Activated CD4-positive, alpha-beta memory T cell treated with anti-CD3 and anti-CD28 coated beads for 36 hours (primary cell): Measurements from ENCODE around the gene MEIG1. TPM values are rescaled to one million over a fixed set of nuclear protein-coding genes. Genes with fewer than 3 reads are reported as not detected.
"Not testable (repeated sequence)": the region's sequence is repeated elsewhere in the genome, so short reads cannot be mapped to it uniquely, and the experiment has no call there.

Experiments used
- CTCF ChIA-PET: fragments of 350-600 bp; sonication (Branson Sonifier 250); formaldehyde crosslinking; loops from one replicate; lab custom pipeline; 2021; ENCODE audit warnings: antibody characterized with exemption, inconsistent platforms; lab: Charles Lee
- POLR2A ChIA-PET: fragments of 350-600 bp; sonication (Branson Sonifier 250); formaldehyde crosslinking; loops from one replicate; lab custom pipeline; 2021; ENCODE audit warnings: antibody characterized with exemption; lab: Charles Lee
- DNase-seq: peaks from one replicate; pipeline ENCODE4 v3.0.0-alpha.2; 2020
- H3K27ac Mint-ChIP-seq: one replicate; pipeline ENCODE4 v1.8.0; 2021; ENCODE audit warnings: mixed read lengths
- H3K27me3 Mint-ChIP-seq: one replicate; pipeline ENCODE4 v1.8.0; 2021; ENCODE audit warnings: mixed read lengths
- H3K36me3 Mint-ChIP-seq: one replicate; pipeline ENCODE4 v1.8.0; 2021; ENCODE audit warnings: mixed read lengths
- H3K4me1 Mint-ChIP-seq: one replicate; pipeline ENCODE4 v1.8.0; 2021; ENCODE audit warnings: low read depth, mixed read lengths
- H3K4me3 Mint-ChIP-seq: one replicate; pipeline ENCODE4 v1.8.0; 2021; ENCODE audit warnings: mild to moderate bottlenecking, mixed read lengths
- H3K9me3 Mint-ChIP-seq: one replicate; pipeline ENCODE4 v1.8.0; 2021; ENCODE audit warnings: mixed read lengths
- intact Hi-C: fragments of 100-400 bp; cut with micrococcal nuclease; formaldehyde crosslinking; loops from one replicate; pipeline ENCODE4 v1.15.1; 2023
- total RNA-seq, 2 experiments: library from RNA; stranded (reverse); gene quantifications; one replicate each; pipeline ENCODE4 v1.2.3, GENCODE V29; 2021

Gene MEIG1
- total RNA-seq, 2 experiments from 2014 or later, result 0.95 to 1.4 TPM

GRCh38 chr10:14938971-14939370, 20.2 kb upstream of the MEIG1 start:
- H3K27ac Mint-ChIP-seq, H3K27me3 Mint-ChIP-seq: not testable (repeated sequence)

GRCh38 chr10:14942147-14942949, 16.8 kb upstream of the MEIG1 start:
- H3K9me3 Mint-ChIP-seq, CTCF ChIA-PET, H3K4me3 Mint-ChIP-seq, H3K27ac Mint-ChIP-seq, DNase-seq, intact Hi-C loops, POLR2A ChIA-PET, H3K27me3 Mint-ChIP-seq: not testable (repeated sequence)
- Mint-ChIP-seq H3K36me3 (peaks cover 23% of the 10 kb centered on the region), H3K4me1 (peaks cover 11% of the 10 kb centered on the region)

More at GRCh38 chr10:14938971-14939370, 20.2 kb upstream of the MEIG1 start:
- H3K9me3 Mint-ChIP-seq, CTCF ChIA-PET, POLR2A ChIA-PET, intact Hi-C loops, H3K4me3 Mint-ChIP-seq: not testable (repeated sequence)
- Mint-ChIP-seq H3K4me1 (peaks cover 11% of the 10 kb centered on the region), H3K36me3 (peaks cover 21% of the 10 kb centered on the region)
- DNase-seq, result peak; percentile 67

GRCh38 chr10:14942950-14943338, 16.2 kb upstream of the MEIG1 start:
- POLR2A ChIA-PET, intact Hi-C loops, DNase-seq, H3K4me3 Mint-ChIP-seq, CTCF ChIA-PET, H3K9me3 Mint-ChIP-seq, H3K27ac Mint-ChIP-seq, H3K27me3 Mint-ChIP-seq: not testable (repeated sequence)
- Mint-ChIP-seq H3K4me1 (peaks cover 11% of the 10 kb centered on the region), H3K36me3 (peaks cover 25% of the 10 kb centered on the region)

- Mint-ChIP-seq H3K27ac (no peak overlapping the region), H3K36me3 (peaks cover 23% of the 10 kb centered on the region), H3K4me3 (no peak overlapping the region), H3K4me1 (peaks cover 13% of the 10 kb centered on the region), H3K9me3 (no peaks in the 10 kb centered on the region), H3K27me3 (no peaks in the 10 kb centered on the region)
- ChIA-PET POLR2A (no interaction called here), CTCF (no interaction called here)
- intact Hi-C loops, result no loop called here
- no peak for DNase-seq
Observed at GRCh38 chr10:14945108-14945507, 14.1 kb upstream of the MEIG1 start.

GRCh38 chr10:14947268-14947667, 11.9 kb upstream of the MEIG1 start:
- DNase-seq, result no peak
- Mint-ChIP-seq H3K36me3 (peaks cover 28% of the 10 kb centered on the region), H3K27ac (no peak overlapping the region), H3K4me1 (peaks cover 28% of the 10 kb centered on the region), H3K4me3 (no peak overlapping the region), H3K27me3 (no peaks in the 10 kb centered on the region), H3K9me3 (no peaks in the 10 kb centered on the region)
- ChIA-PET POLR2A (no interaction called here), CTCF (no interaction called here)
- intact Hi-C loops, result no loop called here

- no peak for DNase-seq
- Mint-ChIP-seq H3K36me3 (peaks cover 28% of the 10 kb centered on the region), H3K27ac (peak overlapping the region; percentile 42), H3K9me3 (no peaks in the 10 kb centered on the region), H3K27me3 (no peaks in the 10 kb centered on the region), H3K4me1 (peaks cover 32% of the 10 kb centered on the region), H3K4me3 (no peak overlapping the region)
- intact Hi-C loops, result no loop called here
- CTCF ChIA-PET, result interaction anchor here (0.6 kb wide), 1 partner anchor 59 kb away, joined by 4 read pairs; no protein-coding TSS in a partner anchor
- POLR2A ChIA-PET, result interaction anchor here (0.6 kb wide), 1 partner anchor 99 kb away, joined by 5 read pairs; no protein-coding TSS in a partner anchor
Observed at GRCh38 chr10:14949291-14949690, 9.9 kb upstream of the MEIG1 start.

- intact Hi-C loops, result loop anchor here (5.0 to 10.0 kb wide), 6 partner anchors 46 to 768 kb away; no protein-coding TSS in a partner anchor
- Mint-ChIP-seq H3K36me3 (peaks cover 12% of the 10 kb centered on the region), H3K4me3 (peak overlapping the region; percentile 91), H3K9me3 (no peaks in the 10 kb centered on the region), H3K27me3 (no peaks in the 10 kb centered on the region), H3K27ac (peak overlapping the region; percentile 96), H3K4me1 (peaks cover 43% of the 10 kb centered on the region)
- no peak for DNase-seq
- ChIA-PET POLR2A (interaction anchor here (1.0 to 1.8 kb wide), 3 partner anchors 50 to 75 kb away, joined by 3 to 14 read pairs (median 5); partner anchors contain the start of gene SUV39H2), CTCF (interaction anchor here (0.7 to 1.4 kb wide), 4 partner anchors 19 to 1018 kb away, joined by 3 to 5 read pairs (median 4); partner anchors contain the start of genes CDNF, HSPA14 and MSANTD7)
Observed at GRCh38 chr10:14952851-14953423, 6.3 kb upstream of the MEIG1 start.

GRCh38 chr10:14953424-14954000, 5.7 kb upstream of the MEIG1 start:
- Mint-ChIP-seq H3K9me3 (no peaks in the 10 kb centered on the region), H3K27ac (peak overlapping the region; percentile 96), H3K4me3 (peak overlapping the region; percentile 91), H3K36me3 (peaks cover 12% of the 10 kb centered on the region), H3K27me3 (no peaks in the 10 kb centered on the region), H3K4me1 (peaks cover 45% of the 10 kb centered on the region)
- ChIA-PET POLR2A (interaction anchor here (1.0 to 1.8 kb wide), 3 partner anchors 50 to 76 kb away, joined by 3 to 14 read pairs (median 5); partner anchors contain the start of gene SUV39H2), CTCF (interaction anchor here (0.7 to 1.4 kb wide), 4 partner anchors 19 to 1018 kb away, joined by 3 to 5 read pairs (median 4); partner anchors contain the start of genes CDNF, HSPA14 and MSANTD7)
- intact Hi-C loops, result loop anchor here (5.0 to 10.0 kb wide), 6 partner anchors 46 to 769 kb away; no protein-coding TSS in a partner anchor
- no peak for DNase-seq

GRCh38 chr10:14954001-14954770, 5.0 kb upstream of the MEIG1 start, which contains the start of gene DCLRE1C:
Gene DCLRE1C, minus strand, starts transcription at chr10:14954096. Its CDS starts 86 bp downstream, at chr10:14954010.
- peak within 1 kb of the TSS; percentile 91 for H3K4me3 Mint-ChIP-seq
- H3K4me1 Mint-ChIP-seq, result peaks cover 47% of the 10 kb centered on the region
- peaks cover 10% of the 10 kb centered on the region for H3K36me3 Mint-ChIP-seq
- CTCF ChIA-PET, result interaction anchor here (1.2 to 1.4 kb wide), 2 partner anchors 76 to 153 kb away, joined by 3 to 4 read pairs; no protein-coding TSS in a partner anchor
- intact Hi-C loops, result loop anchor here (1.0 to 10.0 kb wide), 9 partner anchors 47 to 769 kb away; partner anchors contain the start of genes CDNF, HSPA14, MSANTD7 and RPP38
- H3K27me3 Mint-ChIP-seq, result no peaks in the 10 kb centered on the region
- H3K27ac Mint-ChIP-seq, result peak within 1 kb of the TSS; percentile 96
- peak; percentile 93 for DNase-seq
- no peaks in the 10 kb centered on the region for H3K9me3 Mint-ChIP-seq
- POLR2A ChIA-PET, result interaction anchor here (0.8 to 1.8 kb wide), 4 partner anchors 32 to 116 kb away, joined by 3 to 14 read pairs (median 4); partner anchors contain the start of genes CDNF, HSPA14, MSANTD7 and SUV39H2

GRCh38 chr10:14954934-14955333, 4.3 kb upstream of the MEIG1 start:
- Mint-ChIP-seq H3K4me1 (peaks cover 43% of the 10 kb centered on the region), H3K27me3 (no peaks in the 10 kb centered on the region), H3K9me3 (no peaks in the 10 kb centered on the region), H3K27ac (peak overlapping the region; percentile 96), H3K36me3 (peaks cover 10% of the 10 kb centered on the region), H3K4me3 (peak overlapping the region; percentile 91)
- intact Hi-C loops, result loop anchor here (1.0 to 10.0 kb wide), 10 partner anchors 48 to 770 kb away; partner anchors contain the start of genes CDNF, HSPA14, MSANTD7 and RPP38
- no peak for DNase-seq
- ChIA-PET POLR2A (interaction anchor here (0.8 to 1.8 kb wide), 3 partner anchors 33 to 117 kb away, joined by 3 to 14 read pairs (median 3); partner anchors contain the start of genes CDNF, HSPA14, MSANTD7 and SUV39H2), CTCF (interaction anchor here (1.2 to 1.4 kb wide), 2 partner anchors 77 to 152 kb away, joined by 3 to 4 read pairs; no protein-coding TSS in a partner anchor)
